ENCODE measurements around the gene APOBR. TPM values are rescaled to one million over a fixed set of nuclear protein-coding genes. Genes with fewer than 3 reads are reported as not detected.
"Not testable (repeated sequence)": the region's sequence is repeated elsewhere in the genome, so short reads cannot be mapped to it uniquely, and the experiment has no call there.

The APOBR gene
- total RNA-seq, 1 donor from 2014 or later, result 2.9 TPM

DNA sequence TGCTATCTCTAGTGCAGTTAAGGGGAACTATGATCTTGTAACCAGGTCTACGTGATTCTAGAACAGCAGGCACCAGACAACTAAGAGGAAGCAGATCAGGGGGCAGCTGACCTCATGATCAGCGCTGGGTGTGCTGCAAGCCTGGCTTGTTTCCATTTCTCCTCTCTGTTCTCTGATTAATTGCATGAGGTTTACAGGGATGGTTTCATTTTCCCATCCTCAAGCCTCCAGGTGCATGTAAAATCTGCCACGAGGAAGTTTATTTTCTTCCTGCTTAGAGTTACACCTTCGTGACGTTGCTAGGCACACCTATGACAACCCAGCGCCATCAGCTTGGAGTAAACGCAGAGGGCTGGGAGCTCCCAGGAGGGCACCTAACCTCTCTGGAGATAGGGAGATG, 48.6 kb downstream of the APOBR start:
- intact Hi-C loops (cut with DNase I), result no loop called here
- DNase-seq (ENCODE audit: low spot score) (no peak), ATAC-seq (no peak)

DNA sequence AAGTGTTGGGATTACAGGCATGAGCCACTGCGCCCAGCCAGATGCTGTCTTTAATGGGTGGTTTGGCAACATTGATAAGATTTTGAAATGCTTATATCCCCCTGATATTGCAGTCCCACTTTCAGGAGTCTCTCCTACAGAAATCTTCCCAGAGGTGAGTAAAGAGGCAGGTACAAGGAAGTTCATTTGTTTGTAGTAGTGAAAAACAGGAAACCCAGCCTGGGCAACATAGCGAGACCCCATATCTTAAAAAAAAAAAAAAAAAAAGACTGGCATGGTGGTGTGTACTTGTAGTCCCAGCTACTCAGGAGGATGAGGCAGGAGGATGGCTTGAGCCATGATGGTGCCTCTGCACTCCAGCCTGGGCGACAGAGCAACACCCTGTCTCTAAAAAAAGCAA, 50.6 kb downstream of the APOBR start:
- intact Hi-C loops (cut with DNase I), result no loop called here
- ATAC-seq (no peak), DNase-seq (ENCODE audit: low spot score) (no peak)

DNA sequence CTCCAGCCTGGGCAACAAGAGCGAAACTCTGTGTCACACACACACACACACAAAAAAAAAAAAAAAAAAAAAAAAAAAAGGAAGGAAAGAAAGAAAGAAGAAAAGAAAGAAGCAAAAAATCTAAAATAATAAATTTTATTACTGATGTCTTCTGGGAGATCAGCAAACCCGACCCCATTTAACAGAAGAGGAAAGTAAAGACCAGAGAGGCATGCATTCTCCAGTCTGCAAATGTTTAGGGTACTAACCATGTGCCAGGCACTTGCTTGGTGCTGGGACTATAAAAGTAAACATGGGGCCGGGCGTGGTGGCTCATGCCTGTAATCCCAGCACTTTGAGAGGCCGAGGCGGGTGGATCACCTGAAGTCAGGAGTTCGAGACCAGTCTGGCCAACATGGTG, 51.5 kb downstream of the APOBR start:
- intact Hi-C loops (cut with DNase I); ATAC-seq; DNase-seq (ENCODE audit: low spot score): not testable (repeated sequence)

DNA sequence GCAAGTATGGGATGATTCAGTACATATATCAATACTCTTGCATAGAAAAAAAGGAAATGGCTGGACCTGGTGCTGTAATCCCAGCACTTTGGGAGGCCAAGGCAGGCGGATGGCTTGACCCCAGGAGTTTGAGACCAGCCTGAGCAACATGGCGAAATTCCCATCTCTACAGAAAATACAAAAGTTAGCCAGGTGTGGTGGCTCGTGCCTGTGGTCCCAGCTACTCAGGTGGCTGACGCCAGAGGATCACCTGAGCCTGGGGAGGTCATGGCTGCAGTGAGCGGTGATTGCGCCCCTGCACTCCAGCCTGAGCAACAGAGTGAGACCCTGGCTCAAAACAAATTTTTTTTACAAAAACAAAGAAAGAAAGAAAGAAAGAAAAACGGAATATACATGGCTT, 52.2 kb downstream of the APOBR start:
- intact Hi-C loops (cut with DNase I), result no loop called here
- ATAC-seq (no peak), DNase-seq (ENCODE audit: low spot score) (no peak)

DNA sequence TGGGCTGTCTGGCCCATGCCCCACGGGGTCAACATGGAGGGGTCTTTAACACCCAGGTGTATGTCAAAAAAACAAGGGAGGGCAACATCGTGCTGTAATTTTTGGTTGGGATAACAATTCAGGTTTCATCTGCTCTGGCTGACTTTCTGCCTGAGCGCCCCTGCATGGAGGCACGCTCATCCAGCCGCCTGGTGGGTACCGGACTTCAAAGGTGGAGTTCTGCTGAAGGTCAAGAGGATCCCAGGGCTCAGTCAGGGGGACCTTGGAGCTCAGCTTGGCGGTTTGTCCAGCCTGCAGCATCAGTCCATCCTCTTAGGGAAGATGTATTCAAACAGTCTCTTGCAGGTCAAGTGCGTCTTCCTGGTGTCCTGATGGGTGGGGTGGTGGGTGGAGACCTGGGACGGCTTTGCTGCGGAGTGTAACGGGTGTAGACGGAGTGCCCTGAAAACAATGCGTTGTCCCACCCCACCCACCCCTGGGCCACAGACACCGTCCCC, 53.9 kb downstream of the APOBR start:
- ATAC-seq, result no peak
- intact Hi-C loops (cut with DNase I), result no loop called here
- no peak for DNase-seq (ENCODE audit: low spot score)

Other genes with a start within 250 kb of the APOBR start
- gene SBK1, start 202.1 kb upstream of the APOBR start, total RNA-seq, result 0.62 TPM
- gene NPIPB6, start 131.1 kb upstream of the APOBR start, total RNA-seq, result 8.5 TPM
- 49.8 TPM for gene EIF3CL, start 90.8 kb upstream of the APOBR start, total RNA-seq
- gene NPIPB7, start 22.3 kb upstream of the APOBR start, total RNA-seq, result not detected
- 26.8 TPM for gene CLN3, start 2.6 kb upstream of the APOBR start, total RNA-seq
- gene IL27, start 12.2 kb downstream of the APOBR start, total RNA-seq, result not detected
- 99.3 TPM for gene NUPR1, start 44.3 kb downstream of the APOBR start, total RNA-seq
- gene SGF29, start 59.3 kb downstream of the APOBR start, total RNA-seq, result 30.9 TPM
- 4.5 TPM for gene SULT1A2, start 102.4 kb downstream of the APOBR start, total RNA-seq
- gene SULT1A1, start 115.4 kb downstream of the APOBR start, total RNA-seq, result 40.0 TPM
- gene NPIPB8, start 143.4 kb downstream of the APOBR start, total RNA-seq, result 7.5 TPM
- 306 TPM for gene EIF3C, start 216.8 kb downstream of the APOBR start, total RNA-seq

Data from sciatic nerve (tissue), 2 donors.